K562 (cell line): ENCODE results near the gene HSPB6. TPM values are rescaled to one million over a fixed set of nuclear protein-coding genes. Genes with fewer than 3 reads are reported as not detected.
A peak's percentile ranks its signal among the peaks of the same experiment; 100 is the strongest.

ENCODE experiments used
- BACH1 ChIP-seq: fragments of 200-800 bp; sonication (Bioruptor generic); IDR thresholded peaks from 2 replicates; pipeline ENCODE4 v1.6.1; 2016; ENCODE audit warnings: missing genetic modification characterization, missing compliant biosample characterization
- ETV5 ChIP-seq: sonication (generic); formaldehyde crosslinking; IDR thresholded peaks from 2 replicates; pipeline ENCODE4 v1.4.0; 2020; ENCODE audit warnings: low read depth, mild to moderate bottlenecking, missing genetic modification reagents
- ETV6 ChIP-seq, 3 experiments: fragments of 150-350 bp in 1 of 3; sonication (generic) in 1 of 3; formaldehyde crosslinking in 1 of 3; IDR thresholded peaks; 2 replicates each; pipeline versions ENCODE4 v1.6.1 to v1.8.0; 2014 to 2022; ENCODE audit warnings: borderline replicate concordance in 2 of 3, low read depth in 2 of 3, antibody characterized with exemption in 1 of 3, low read length in 1 of 3, mild to moderate bottlenecking in 1 of 3, missing genetic modification reagents in 1 of 3
- JUN ChIP-seq, 2 experiments: sonication (generic) in 1 of 2; formaldehyde crosslinking in 1 of 2; IDR thresholded peaks; 2 replicates each; pipeline versions ENCODE4 v1.6.1 to v1.8.0; 2012 to 2022; ENCODE audit warnings: borderline replicate concordance in 2 of 2, mild to moderate bottlenecking in 2 of 2, improper control_type of control experiment in 1 of 2, low read depth in 1 of 2, low read length in 1 of 2, missing genetic modification reagents in 1 of 2
- NR2C1 ChIP-seq, 2 experiments: fragments of 450-650 bp; IDR thresholded peaks; 2 replicates each; pipeline ENCODE4 v1.6.1; 2017; ENCODE audit warnings: mild to moderate bottlenecking in 2 of 2, antibody characterized with exemption in 1 of 2, inconsistent platforms in 1 of 2, missing compliant biosample characterization in 1 of 2, missing genetic modification characterization in 1 of 2
- NR2C2 ChIP-seq, 2 experiments: fragments of 200-800 bp in 1 of 2; sonication (Bioruptor generic) in 1 of 2; sonication (generic) in 1 of 2; formaldehyde crosslinking in 1 of 2; IDR thresholded peaks; 2 replicates each; pipeline versions ENCODE4 v1.6.1 to v1.8.0; 2016 to 2022; ENCODE audit warnings: mild to moderate bottlenecking in 1 of 2, missing compliant biosample characterization in 1 of 2, missing genetic modification characterization in 1 of 2, missing genetic modification reagents in 1 of 2
- PRPF4 ChIP-seq: fragments of 200-400 bp; formaldehyde crosslinking; IDR thresholded peaks from one replicate; pipeline ENCODE4 v1.6.1; 2017; ENCODE audit warnings: low read length, low read depth, mild to moderate bottlenecking; ENCODE audit not compliant: insufficient read depth, poor library complexity, severe bottlenecking
- THAP12 ChIP-seq: fragments of 250-450 bp; sonication (Bioruptor Pico); IDR thresholded peaks from 2 replicates; pipeline ENCODE4 v1.9.0; 2021; ENCODE audit warnings: mild to moderate bottlenecking, inconsistent platforms
- ZC3H11A ChIP-seq: IDR thresholded peaks from 2 replicates; pipeline ENCODE4 v1.6.1; 2012; ENCODE audit warnings: low read depth, low read length, improper control_type of control experiment
- ZNF217 ChIP-seq: sonication (generic); formaldehyde crosslinking; IDR thresholded peaks from 2 replicates; pipeline ENCODE4 v1.8.0; 2022; ENCODE audit warnings: mild to moderate bottlenecking, missing genetic modification reagents
- ZNF277 ChIP-seq: fragments of 250-450 bp; sonication (Bioruptor Pico); IDR thresholded peaks from 2 replicates; pipeline ENCODE4 v1.8.0; 2022; ENCODE audit warnings: inconsistent platforms, mild to moderate bottlenecking, moderate library complexity, borderline replicate concordance
- polyA plus RNA-seq, 8 experiments: library from polyadenylated mRNA; depleted of rRNA in 4 of 8; stranded (reverse) in 5 of 8; unstranded in 3 of 8; fragments of >200 nt; fragmentation: Nextera tagmentation in 2 of 8; fragmentation: Illumina TruSeq in 1 of 8; extraction: Ambion mirVana in 2 of 8; extraction: Trizol in 1 of 8; gene quantifications; 2 replicates each; pipeline versions ENCODE4 v1.2.1 to v1.2.3, GENCODE V29; 2011 to 2014; ENCODE audit warnings: inconsistent platforms in 1 of 8, missing spikeins in 1 of 8
- total RNA-seq, 7 experiments: library from RNA; depleted of rRNA in 6 of 7; stranded (reverse); fragments of >200 nt in 6 of 7; fragmentation: Illumina TruSeq in 2 of 7; extraction: Trizol in 2 of 7; gene quantifications; 2 replicates each; pipeline versions ENCODE4 v1.2.1 to v1.2.3, GENCODE V29; 2011 to 2021; ENCODE audit warnings: low replicate concordance in 1 of 7
- TF ChIP-seq, protein P1 (sequence below), 2 experiments: fragments of 450-650 bp in 1 of 2; sonication (generic) in 1 of 2; formaldehyde crosslinking in 1 of 2; IDR thresholded peaks in 1 of 2; conservative IDR thresholded peaks in 1 of 2; 2 replicates each; pipeline versions ENCODE4 v1.6.1 to v1.8.1; 2016 to 2023; ENCODE audit warnings: mild to moderate bottlenecking in 2 of 2, moderate library complexity in 2 of 2, inconsistent platforms in 1 of 2, missing genetic modification reagents in 1 of 2

Gene HSPB6
- total and polyA plus RNA-seq, 9 of the 15 experiments (the other 6 are each of a cell fraction or from before 2014, with no cell fraction given): 0.55 TPM; not detected in 8

GRCh38 chr19:35783469-35784434 is 26.9 kb upstream of the HSPB6 start (continued):
- TF ChIP-seq, protein P1, sequence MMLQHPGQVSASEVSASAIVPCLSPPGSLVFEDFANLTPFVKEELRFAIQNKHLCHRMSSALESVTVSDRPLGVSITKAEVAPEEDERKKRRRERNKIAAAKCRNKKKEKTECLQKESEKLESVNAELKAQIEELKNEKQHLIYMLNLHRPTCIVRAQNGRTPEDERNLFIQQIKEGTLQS (IDR thresholded peaks at IDR 0.05): peak; percentile 70
- TF ChIP-seq, protein P1 (CRISPR knock-in tag; conservative IDR thresholded peaks at IDR 0.05): no peak
- TF ChIP-seq ZC3H11A (no peak), NR2C2 (CRISPR knock-in tag; IDR thresholded peaks at IDR 0.05) (0 out of 2 replicates have a peak, but pooled peaks have one; percentile 18), NR2C2 (tag; IDR thresholded peaks at IDR 0.05) (no peak), PRPF4 (no peak), ZNF217 (CRISPR knock-in tag) (no peak), ETV5 (CRISPR knock-in tag) (no peak), JUN (IDR thresholded peaks at IDR 0.05; ENCODE audit: borderline replicate concordance, low read depth, low read length) (peak; percentile 48; the same call in 1 of the 2 replicates), JUN (CRISPR knock-in tag; IDR thresholded peaks at IDR 0.05; ENCODE audit: borderline replicate concordance) (no peak), ZNF277 (CRISPR knock-in tag) (no peak), THAP12 (CRISPR knock-in tag) (no peak), NR2C1 (IDR thresholded peaks at IDR 0.05) (peak; percentile 67; the same call in 1 of the 2 replicates), NR2C1 (tag; IDR thresholded peaks at IDR 0.05) (peak; percentile 63), BACH1 (tag) (no peak), ETV6 (IDR thresholded peaks at IDR 0.05; ENCODE audit: borderline replicate concordance in 1 of 2, low read depth in 2 of 2, low read length in 1 of 2) (no peak), ETV6 (CRISPR knock-in tag; IDR thresholded peaks at IDR 0.05; ENCODE audit: borderline replicate concordance) (no peak)
